Osteoblast (primary cell): ENCODE results near the gene CELSR1. TPM values are rescaled to one million over a fixed set of nuclear protein-coding genes. Genes with fewer than 3 reads are reported as not detected.

ENCODE experiments used
- DNase-seq: peaks from one replicate; pipeline ENCODE4 v3.0.0; 2011; ENCODE audit warnings: low spot score, mixed read lengths; ENCODE audit not compliant: insufficient read length; ENCODE audit errors: missing footprints
- H2AFZ ChIP-seq: 2 replicates; pipeline ENCODE4 v1.6.0; 2011; ENCODE audit warnings: mild to moderate bottlenecking, low read length
- H3K27ac ChIP-seq: 2 replicates; pipeline ENCODE4 v1.5.1; 2011; ENCODE audit warnings: mild to moderate bottlenecking, low read depth, low read length, moderate library complexity
- H3K27me3 ChIP-seq: 2 replicates; pipeline ENCODE4 v1.6.0; 2012; ENCODE audit warnings: mild to moderate bottlenecking, control low read depth, inconsistent platforms, low read length, moderate library complexity; ENCODE audit not compliant: insufficient read depth
- H3K36me3 ChIP-seq: 2 replicates; pipeline ENCODE4 v1.5.1; 2011; ENCODE audit warnings: mild to moderate bottlenecking, low read length, control low read depth, moderate library complexity; ENCODE audit not compliant: insufficient read depth
- H3K4me1 ChIP-seq: 2 replicates; pipeline ENCODE4 v1.5.1; 2011; ENCODE audit warnings: mild to moderate bottlenecking, low read length, control low read depth, moderate library complexity; ENCODE audit not compliant: insufficient read depth
- H3K4me2 ChIP-seq: 2 replicates; pipeline ENCODE4 v1.6.0; 2011; ENCODE audit warnings: mild to moderate bottlenecking, low read length; ENCODE audit not compliant: insufficient read depth
- H3K4me3 ChIP-seq: fragments of 200-600 bp; sonication (generic); 3 replicates; pipeline ENCODE4 v1.5.1; 2012; ENCODE audit warnings: mild to moderate bottlenecking, low read length, inconsistent platforms; ENCODE audit not compliant: insufficient read depth
- H3K79me2 ChIP-seq: 2 replicates; pipeline ENCODE4 v1.6.0; 2012; ENCODE audit warnings: mild to moderate bottlenecking, low read length, control low read depth, inconsistent platforms; ENCODE audit not compliant: insufficient read depth
- H3K9me3 ChIP-seq: 2 replicates; pipeline ENCODE4 v1.5.1; 2011; ENCODE audit warnings: low read depth, low read length, control low read depth
- H4K20me1 ChIP-seq: 2 replicates; pipeline ENCODE4 v1.6.0; 2012; ENCODE audit warnings: mild to moderate bottlenecking, low read length, control low read depth; ENCODE audit not compliant: insufficient read depth
- CTCF ChIP-seq: IDR thresholded peaks from 2 replicates; pipeline ENCODE4 v1.5.1; 2011; ENCODE audit warnings: mild to moderate bottlenecking, low read depth, low read length, moderate library complexity; ENCODE audit errors: extremely low read depth
- total RNA-seq: library from RNA; depleted of rRNA; stranded (reverse); fragments of >200 nt; gene quantifications from 2 replicates; pipeline ENCODE4 v1.2.3, GENCODE V29; 2012

CELSR1 gene
- total RNA-seq, 1 donor = 3.6 TPM

- no peaks in the 10 kb centered on the region for H4K20me1 ChIP-seq
- H3K4me2 ChIP-seq = no peak overlapping the region
- no peak overlapping the region for H3K4me3 ChIP-seq
- H2AFZ ChIP-seq = no peak overlapping the region
- H3K36me3 ChIP-seq = no peaks in the 10 kb centered on the region
- no peak for TF ChIP-seq CTCF
- H3K4me1 ChIP-seq = no peaks in the 10 kb centered on the region
- no peak overlapping the region for H3K27ac ChIP-seq
- peaks cover 14% of the 10 kb centered on the region for H3K27me3 ChIP-seq
- H3K9me3 ChIP-seq = no peaks in the 10 kb centered on the region
- H3K79me2 ChIP-seq = no peaks in the 10 kb centered on the region
- no peak for DNase-seq
Measured at GRCh38 chr22:46450931-46451561, 86.4 kb downstream of the CELSR1 start.

DNA sequence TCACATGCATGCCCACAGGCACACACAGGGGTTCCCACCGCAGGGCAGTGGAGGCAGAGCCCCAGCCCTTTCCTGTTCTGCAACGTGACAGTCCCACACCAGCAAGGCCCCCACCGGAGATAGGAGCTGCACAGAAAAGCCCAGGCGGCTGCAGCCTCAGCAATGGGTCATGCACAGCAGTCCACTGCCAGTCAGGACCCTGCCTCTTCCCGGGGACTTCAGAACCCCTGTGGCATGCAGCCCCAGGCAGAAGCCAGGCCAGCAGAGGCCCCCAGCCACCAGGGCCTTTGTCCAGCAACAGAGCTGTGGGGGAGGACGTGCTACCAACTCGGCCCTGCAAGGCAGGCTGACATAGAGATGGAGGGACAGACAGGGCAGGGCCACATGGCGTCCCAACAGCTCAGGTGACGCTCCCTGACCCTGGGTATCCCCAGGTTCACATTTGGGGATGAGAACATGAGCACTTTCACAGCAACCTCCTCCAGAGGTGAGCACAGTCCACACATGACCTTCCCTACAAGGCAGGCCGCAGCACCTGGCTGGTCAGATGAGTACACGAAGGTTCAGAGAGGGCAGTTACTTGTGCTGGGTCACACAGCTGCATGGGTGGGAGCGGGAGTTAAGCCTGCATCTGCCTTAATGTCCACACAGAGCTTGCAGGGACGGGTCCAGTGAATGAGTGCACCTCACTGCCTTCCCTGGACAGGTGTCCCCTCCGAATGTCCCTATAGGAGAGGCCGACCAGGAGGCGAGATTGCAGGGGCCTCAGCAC lies 87.3 kb downstream of the CELSR1 start:
- no peak overlapping the region for H3K4me2 ChIP-seq
- no peak overlapping the region for H2AFZ ChIP-seq
- H3K9me3 ChIP-seq = no peaks in the 10 kb centered on the region
- no peak overlapping the region for H3K27ac ChIP-seq
- peaks cover 14% of the 10 kb centered on the region for H3K27me3 ChIP-seq
- H3K4me1 ChIP-seq = no peaks in the 10 kb centered on the region
- TF ChIP-seq CTCF = no peak
- no peak for DNase-seq
- no peaks in the 10 kb centered on the region for H3K36me3 ChIP-seq
- no peak overlapping the region for H3K4me3 ChIP-seq
- no peaks in the 10 kb centered on the region for H3K79me2 ChIP-seq
- no peaks in the 10 kb centered on the region for H4K20me1 ChIP-seq

DNA sequence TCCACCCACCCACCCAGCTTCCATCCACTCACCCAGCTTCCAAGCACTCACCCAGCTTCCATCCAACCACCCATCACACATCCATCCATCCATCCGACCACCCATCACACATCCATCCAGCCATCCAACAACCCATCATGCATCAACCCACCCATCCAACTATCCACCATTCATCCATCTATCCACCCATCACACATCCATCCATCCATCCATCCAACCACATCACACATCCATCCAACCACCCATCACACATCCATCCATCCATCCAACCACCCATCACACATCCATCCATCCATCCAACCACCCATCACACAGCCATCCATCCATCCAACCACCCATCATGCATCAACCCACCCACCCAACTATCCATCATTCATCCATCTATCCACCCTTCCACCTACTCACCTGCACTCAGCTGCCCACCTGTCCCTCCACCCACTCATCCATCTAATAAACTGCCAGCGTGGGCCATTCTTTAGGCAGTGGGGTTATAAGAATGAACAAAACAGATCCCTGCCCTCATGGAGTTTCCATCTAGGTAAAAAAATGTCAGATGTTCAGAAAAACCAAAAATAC lies 88.2 kb downstream of the CELSR1 start:
- Histone ChIP-seq H3K36me3 (no peaks in the 10 kb centered on the region), H3K27me3 (peaks cover 13% of the 10 kb centered on the region)
- TF ChIP-seq CTCF = no peak

GRCh38 chr22:46448333-46448732 lies 89.1 kb downstream of the CELSR1 start:
- H3K9me3 ChIP-seq = no peaks in the 10 kb centered on the region
- H3K27me3 ChIP-seq = peaks cover 9% of the 10 kb centered on the region
- TF ChIP-seq CTCF = no peak
- H2AFZ ChIP-seq = no peak overlapping the region
- H3K4me1 ChIP-seq = no peaks in the 10 kb centered on the region
- H3K79me2 ChIP-seq = no peaks in the 10 kb centered on the region
- H3K4me2 ChIP-seq = no peak overlapping the region
- no peak overlapping the region for H3K4me3 ChIP-seq
- no peak for DNase-seq
- no peak overlapping the region for H3K27ac ChIP-seq
- no peaks in the 10 kb centered on the region for H3K36me3 ChIP-seq
- no peaks in the 10 kb centered on the region for H4K20me1 ChIP-seq

More for the DNA sequence above, 88.2 kb downstream of the CELSR1 start:
- Histone ChIP-seq H3K4me3 (no peak overlapping the region), H3K27ac (no peak overlapping the region), H3K9me3 (no peaks in the 10 kb centered on the region), H3K79me2 (no peaks in the 10 kb centered on the region), H3K4me1 (no peaks in the 10 kb centered on the region), H4K20me1 (no peaks in the 10 kb centered on the region), H3K4me2 (no peak overlapping the region), H2AFZ (no peak overlapping the region)
- no peak for DNase-seq
